Fibroblast of the aortic adventitia (primary cell): ENCODE data around the gene EMC9. TPM values are rescaled to one million over a fixed set of nuclear protein-coding genes. Genes with fewer than 3 reads are reported as not detected.

Source experiments
- DNase-seq: peaks from one replicate; pipeline ENCODE4 v3.0.0-alpha.2; 2010; ENCODE audit warnings: low read depth
- H3K4me3 ChIP-seq: 2 replicates; pipeline ENCODE4 v1.5.1; 2011; ENCODE audit warnings: low read depth, mild to moderate bottlenecking, control low read depth, low read length, moderate library complexity
- total RNA-seq: library from RNA; depleted of rRNA; stranded (reverse); fragments of >200 nt; gene quantifications from 2 replicates; pipeline ENCODE4 v1.2.3, GENCODE V29; 2012; ENCODE audit warnings: low replicate concordance
- TF ChIP-seq, protein P1 (sequence below): IDR thresholded peaks from 2 replicates; pipeline ENCODE4 v1.5.1; 2011; ENCODE audit warnings: mild to moderate bottlenecking, low read length, control low read depth, inconsistent platforms; ENCODE audit not compliant: insufficient read depth

EMC9 gene, protein sequence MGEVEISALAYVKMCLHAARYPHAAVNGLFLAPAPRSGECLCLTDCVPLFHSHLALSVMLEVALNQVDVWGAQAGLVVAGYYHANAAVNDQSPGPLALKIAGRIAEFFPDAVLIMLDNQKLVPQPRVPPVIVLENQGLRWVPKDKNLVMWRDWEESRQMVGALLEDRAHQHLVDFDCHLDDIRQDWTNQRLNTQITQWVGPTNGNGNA
- 3.8 and 11.9 TPM in 2 replicates for total RNA-seq

- TF ChIP-seq, protein P1, sequence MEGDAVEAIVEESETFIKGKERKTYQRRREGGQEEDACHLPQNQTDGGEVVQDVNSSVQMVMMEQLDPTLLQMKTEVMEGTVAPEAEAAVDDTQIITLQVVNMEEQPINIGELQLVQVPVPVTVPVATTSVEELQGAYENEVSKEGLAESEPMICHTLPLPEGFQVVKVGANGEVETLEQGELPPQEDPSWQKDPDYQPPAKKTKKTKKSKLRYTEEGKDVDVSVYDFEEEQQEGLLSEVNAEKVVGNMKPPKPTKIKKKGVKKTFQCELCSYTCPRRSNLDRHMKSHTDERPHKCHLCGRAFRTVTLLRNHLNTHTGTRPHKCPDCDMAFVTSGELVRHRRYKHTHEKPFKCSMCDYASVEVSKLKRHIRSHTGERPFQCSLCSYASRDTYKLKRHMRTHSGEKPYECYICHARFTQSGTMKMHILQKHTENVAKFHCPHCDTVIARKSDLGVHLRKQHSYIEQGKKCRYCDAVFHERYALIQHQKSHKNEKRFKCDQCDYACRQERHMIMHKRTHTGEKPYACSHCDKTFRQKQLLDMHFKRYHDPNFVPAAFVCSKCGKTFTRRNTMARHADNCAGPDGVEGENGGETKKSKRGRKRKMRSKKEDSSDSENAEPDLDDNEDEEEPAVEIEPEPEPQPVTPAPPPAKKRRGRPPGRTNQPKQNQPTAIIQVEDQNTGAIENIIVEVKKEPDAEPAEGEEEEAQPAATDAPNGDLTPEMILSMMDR = peak; percentile 60
- peak; percentile 99 for DNase-seq
- H3K4me3 ChIP-seq = peak within 1 kb of the TSS; percentile 92
These were observed at the start of gene EMC9 for GRCh38 chr14:24141097-24141880. TSS of gene EMC9 (minus strand) at chr14:24141591. CDS start at chr14:24141304, 287 bp downstream.

DNA sequence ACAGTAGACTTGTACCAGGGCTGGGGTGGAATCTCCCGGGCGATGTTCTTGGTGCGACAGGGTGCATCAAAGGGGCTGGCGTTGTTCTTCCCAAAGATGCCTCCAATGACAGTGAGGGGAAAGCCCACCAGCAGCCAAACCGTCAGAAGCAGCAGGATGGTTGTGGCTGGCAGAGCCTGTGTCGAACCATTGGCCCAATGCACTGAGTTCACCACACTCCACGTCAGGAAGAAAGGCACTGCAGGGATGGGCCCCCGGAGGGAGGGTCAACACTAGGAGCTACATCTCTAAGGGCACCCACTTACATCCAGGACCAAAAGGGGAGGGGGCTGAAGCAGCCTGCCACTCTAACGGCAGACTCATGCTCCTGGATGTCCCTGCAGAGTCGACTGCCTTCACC is 49.0 kb upstream of the EMC9 start:
- TF ChIP-seq, protein P1 = no peak
- no peak for DNase-seq
- H3K4me3 ChIP-seq = no peak overlapping the region

DNA sequence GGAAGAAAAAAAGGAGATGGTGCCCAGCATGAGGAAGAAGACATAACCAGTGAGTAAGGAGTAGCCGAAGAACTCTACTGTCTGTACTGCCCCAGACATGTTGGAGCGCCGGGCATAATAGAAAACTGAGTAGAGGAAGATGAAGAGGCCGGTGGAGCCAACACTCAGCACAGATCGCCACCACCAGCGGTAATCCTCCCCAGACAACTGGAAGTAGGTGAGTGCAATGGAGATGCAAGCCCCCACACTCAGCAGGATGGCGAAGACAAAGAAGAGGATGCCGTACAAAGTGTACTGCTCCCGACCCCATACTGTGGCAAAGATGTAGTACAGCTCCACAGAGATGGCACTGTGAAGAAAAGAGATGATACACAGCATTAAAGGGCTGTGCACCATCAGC is 48.1 kb upstream of the EMC9 start:
- TF ChIP-seq, protein P1 = no peak
- DNase-seq = no peak
- H3K4me3 ChIP-seq = no peak overlapping the region

DNA sequence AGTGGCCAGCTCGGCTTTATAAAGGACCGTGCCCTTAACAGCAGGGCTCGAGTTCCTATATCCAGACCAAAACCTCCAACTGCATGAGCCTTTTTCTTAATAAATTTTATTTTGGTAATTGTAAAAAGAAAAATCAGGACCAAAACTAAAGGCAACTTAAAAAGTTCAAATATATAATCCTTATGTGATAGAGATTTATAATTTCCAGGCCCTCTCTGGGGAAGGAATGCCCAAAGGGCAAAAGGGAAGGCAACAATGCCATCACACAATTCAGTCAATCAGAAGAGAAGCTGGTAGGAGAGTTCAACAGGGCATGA is 47.6 kb upstream of the EMC9 start:
- no peak overlapping the region for H3K4me3 ChIP-seq
- no peak for DNase-seq
- TF ChIP-seq, protein P1 = no peak

DNA sequence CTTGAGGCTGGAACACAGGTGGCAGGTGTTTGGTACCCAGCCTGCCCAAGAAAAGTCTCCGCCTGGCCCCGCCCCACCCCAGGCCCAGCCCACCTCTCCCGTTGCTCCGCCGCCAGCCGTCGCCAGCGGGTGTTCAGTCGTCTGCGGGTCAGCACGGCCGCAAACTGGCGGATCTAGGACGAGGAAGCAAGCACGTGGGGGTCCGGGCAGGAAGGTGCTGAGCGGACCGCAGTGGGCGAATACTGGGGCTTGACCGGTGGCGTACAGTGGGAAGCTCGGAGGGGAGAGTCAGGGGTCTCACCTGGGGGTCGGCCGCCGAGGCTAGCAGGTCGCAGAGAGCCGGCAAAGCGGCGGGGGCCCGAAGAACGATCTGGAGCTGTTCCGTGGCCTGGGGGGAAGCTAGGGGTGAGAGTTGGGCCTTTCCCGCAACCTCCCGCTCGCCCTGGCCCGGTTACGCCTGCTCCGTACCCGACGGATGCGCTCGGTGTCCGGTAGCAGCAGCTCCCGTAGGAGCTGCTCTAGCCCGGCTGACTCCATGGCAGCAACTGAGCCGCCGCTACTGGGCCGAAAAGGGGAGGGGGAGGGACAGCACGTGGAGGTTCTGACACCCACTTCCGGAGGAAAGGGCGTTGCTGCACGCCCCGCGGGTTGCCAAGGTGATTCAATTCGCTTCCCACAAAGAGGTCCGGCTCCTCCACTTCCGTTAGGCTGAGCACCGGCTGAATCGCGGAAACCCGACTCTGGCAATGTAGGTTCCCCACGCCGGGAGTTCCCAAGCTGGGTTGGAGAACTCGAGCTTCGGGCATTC is 47.1 kb upstream of the EMC9 start, which contains the start of gene IPO4:
IPO4 (minus strand) TSS at position 566 of the 808 bp plus-strand sequence; CDS start at position 537, 29 bp downstream.
- TF ChIP-seq, protein P1 = no peak
- peak; percentile 98 for DNase-seq
- peak within 1 kb of the TSS; percentile 87 for H3K4me3 ChIP-seq

DNA sequence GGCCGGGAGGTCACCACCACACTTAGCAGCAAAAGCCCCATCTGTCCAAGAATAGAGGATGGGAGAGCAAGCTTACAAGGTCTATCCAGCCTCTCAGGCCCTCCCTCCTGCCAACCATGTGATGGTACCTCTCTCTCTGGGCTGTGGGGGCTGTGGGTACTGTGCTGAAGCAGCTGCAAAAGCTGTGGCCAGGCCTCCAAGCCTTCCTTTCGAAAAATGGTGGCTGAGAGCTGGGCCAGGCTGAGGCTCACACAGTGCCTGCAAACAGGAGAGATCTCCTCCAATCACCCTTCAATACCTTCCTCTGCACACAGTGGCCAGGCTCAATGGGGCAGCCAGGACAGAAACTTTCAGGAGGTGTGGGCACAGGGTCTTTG is 46.1 kb upstream of the EMC9 start:
- DNase-seq = no peak
- TF ChIP-seq, protein P1 = no peak
- peak overlapping the region; percentile 87 for H3K4me3 ChIP-seq
